SK-N-SH treated with all-trans-retinoic acid at 6 μM for 48 hours (cell line): ENCODE data around the gene MUC20.
"Not testable (repeated sequence)": the region's sequence is repeated elsewhere in the genome, so short reads cannot be mapped to it uniquely, and the experiment has no call there.

Experiments
- ARNTL ChIP-seq: fragments of 450-650 bp; formaldehyde crosslinking; IDR thresholded peaks from 2 replicates; pipeline ENCODE4 v1.5.0; 2020; ENCODE audit warnings: low read depth, mild to moderate bottlenecking, moderate library complexity, borderline replicate concordance
- BACH2 ChIP-seq: fragments of 250-450 bp; sonication (Bioruptor Pico); IDR thresholded peaks from 2 replicates; pipeline ENCODE4 v1.9.0; 2021; ENCODE audit warnings: mild to moderate bottlenecking, borderline replicate concordance
- CREB5 ChIP-seq: fragments of 250-450 bp; sonication (Bioruptor Pico); IDR thresholded peaks from 2 replicates; pipeline ENCODE4 v1.5.1; 2020; ENCODE audit warnings: low read depth, mild to moderate bottlenecking, moderate library complexity
- GLIS3 ChIP-seq: fragments of 250-450 bp; sonication (Bioruptor Pico); IDR thresholded peaks from 2 replicates; pipeline ENCODE4 v1.5.0; 2020; ENCODE audit warnings: mild to moderate bottlenecking, moderate library complexity
- ISL1 ChIP-seq: fragments of 250-450 bp; sonication (Bioruptor Pico); IDR thresholded peaks from 2 replicates; pipeline ENCODE4 v2.1.2; 2022; ENCODE audit warnings: mild to moderate bottlenecking, moderate library complexity
- PPARA ChIP-seq: fragments of 250-450 bp; sonication (Bioruptor Pico); IDR thresholded peaks from 2 replicates; pipeline ENCODE4 v1.5.0; 2020; ENCODE audit warnings: mild to moderate bottlenecking, borderline replicate concordance
- RARB ChIP-seq: fragments of 250-450 bp; sonication (Bioruptor Pico); IDR thresholded peaks from 2 replicates; pipeline ENCODE4 v1.8.0; 2021; ENCODE audit warnings: mild to moderate bottlenecking, moderate library complexity
- TOX ChIP-seq: fragments of 250-450 bp; sonication (Bioruptor Pico); IDR thresholded peaks from 2 replicates; pipeline ENCODE4 v1.8.0; 2021; ENCODE audit warnings: mild to moderate bottlenecking, moderate library complexity, borderline replicate concordance
- ZFP3 ChIP-seq: fragments of 250-450 bp; sonication (Bioruptor Pico); IDR thresholded peaks from 2 replicates; pipeline ENCODE4 v1.5.0; 2020; ENCODE audit warnings: mild to moderate bottlenecking, moderate library complexity
- ZNF565 ChIP-seq: fragments of 450-650 bp; formaldehyde crosslinking; conservative IDR thresholded peaks from 2 replicates; pipeline ENCODE4 v1.5.0; 2020; ENCODE audit warnings: low read depth, mild to moderate bottlenecking, moderate library complexity
- ZNF8 ChIP-seq: fragments of 450-650 bp; formaldehyde crosslinking; IDR thresholded peaks from 2 replicates; pipeline ENCODE4 v1.5.0; 2020; ENCODE audit warnings: mild to moderate bottlenecking, moderate library complexity
- TF ChIP-seq, protein P1 (sequence below): fragments of 250-450 bp; sonication (Bioruptor Pico); IDR thresholded peaks from 2 replicates; pipeline ENCODE4 v1.5.1; 2021; ENCODE audit warnings: mild to moderate bottlenecking, moderate library complexity
- TF ChIP-seq, protein P2 (sequence below): fragments of 250-450 bp; sonication (Bioruptor Pico); IDR thresholded peaks from 2 replicates; pipeline ENCODE4 v1.5.0; 2020; ENCODE audit warnings: mild to moderate bottlenecking, moderate library complexity
- TF ChIP-seq, protein P3 (sequence below): fragments of 250-450 bp; sonication (Bioruptor Pico); IDR thresholded peaks from 2 replicates; pipeline ENCODE4 v1.8.0; 2020; ENCODE audit warnings: mild to moderate bottlenecking, moderate library complexity, borderline replicate concordance

GRCh38 chr3:195712535-195712910, 8.3 kb upstream of the MUC20 start:
- TF ChIP-seq TOX (CRISPR knock-in tag); ZFP3 (CRISPR knock-in tag); GLIS3 (CRISPR knock-in tag); ZNF8 (CRISPR knock-in tag); ISL1; CREB5 (CRISPR knock-in tag); ARNTL (CRISPR knock-in tag); PPARA; BACH2 (CRISPR knock-in tag); ZNF565 (CRISPR knock-in tag); RARB (CRISPR knock-in tag): not testable (repeated sequence)
- TF ChIP-seq, protein P1, sequence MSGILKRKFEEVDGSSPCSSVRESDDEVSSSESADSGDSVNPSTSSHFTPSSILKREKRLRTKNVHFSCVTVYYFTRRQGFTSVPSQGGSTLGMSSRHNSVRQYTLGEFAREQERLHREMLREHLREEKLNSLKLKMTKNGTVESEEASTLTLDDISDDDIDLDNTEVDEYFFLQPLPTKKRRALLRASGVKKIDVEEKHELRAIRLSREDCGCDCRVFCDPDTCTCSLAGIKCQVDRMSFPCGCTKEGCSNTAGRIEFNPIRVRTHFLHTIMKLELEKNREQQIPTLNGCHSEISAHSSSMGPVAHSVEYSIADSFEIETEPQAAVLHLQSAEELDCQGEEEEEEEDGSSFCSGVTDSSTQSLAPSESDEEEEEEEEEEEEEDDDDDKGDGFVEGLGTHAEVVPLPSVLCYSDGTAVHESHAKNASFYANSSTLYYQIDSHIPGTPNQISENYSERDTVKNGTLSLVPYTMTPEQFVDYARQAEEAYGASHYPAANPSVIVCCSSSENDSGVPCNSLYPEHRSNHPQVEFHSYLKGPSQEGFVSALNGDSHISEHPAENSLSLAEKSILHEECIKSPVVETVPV (CRISPR knock-in tag): not testable (repeated sequence)
- TF ChIP-seq, protein P2, sequence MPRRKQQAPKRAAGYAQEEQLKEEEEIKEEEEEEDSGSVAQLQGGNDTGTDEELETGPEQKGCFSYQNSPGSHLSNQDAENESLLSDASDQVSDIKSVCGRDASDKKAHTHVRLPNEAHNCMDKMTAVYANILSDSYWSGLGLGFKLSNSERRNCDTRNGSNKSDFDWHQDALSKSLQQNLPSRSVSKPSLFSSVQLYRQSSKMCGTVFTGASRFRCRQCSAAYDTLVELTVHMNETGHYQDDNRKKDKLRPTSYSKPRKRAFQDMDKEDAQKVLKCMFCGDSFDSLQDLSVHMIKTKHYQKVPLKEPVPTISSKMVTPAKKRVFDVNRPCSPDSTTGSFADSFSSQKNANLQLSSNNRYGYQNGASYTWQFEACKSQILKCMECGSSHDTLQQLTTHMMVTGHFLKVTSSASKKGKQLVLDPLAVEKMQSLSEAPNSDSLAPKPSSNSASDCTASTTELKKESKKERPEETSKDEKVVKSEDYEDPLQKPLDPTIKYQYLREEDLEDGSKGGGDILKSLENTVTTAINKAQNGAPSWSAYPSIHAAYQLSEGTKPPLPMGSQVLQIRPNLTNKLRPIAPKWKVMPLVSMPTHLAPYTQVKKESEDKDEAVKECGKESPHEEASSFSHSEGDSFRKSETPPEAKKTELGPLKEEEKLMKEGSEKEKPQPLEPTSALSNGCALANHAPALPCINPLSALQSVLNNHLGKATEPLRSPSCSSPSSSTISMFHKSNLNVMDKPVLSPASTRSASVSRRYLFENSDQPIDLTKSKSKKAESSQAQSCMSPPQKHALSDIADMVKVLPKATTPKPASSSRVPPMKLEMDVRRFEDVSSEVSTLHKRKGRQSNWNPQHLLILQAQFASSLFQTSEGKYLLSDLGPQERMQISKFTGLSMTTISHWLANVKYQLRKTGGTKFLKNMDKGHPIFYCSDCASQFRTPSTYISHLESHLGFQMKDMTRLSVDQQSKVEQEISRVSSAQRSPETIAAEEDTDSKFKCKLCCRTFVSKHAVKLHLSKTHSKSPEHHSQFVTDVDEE (CRISPR knock-in tag): not testable (repeated sequence)
- TF ChIP-seq, protein P3, sequence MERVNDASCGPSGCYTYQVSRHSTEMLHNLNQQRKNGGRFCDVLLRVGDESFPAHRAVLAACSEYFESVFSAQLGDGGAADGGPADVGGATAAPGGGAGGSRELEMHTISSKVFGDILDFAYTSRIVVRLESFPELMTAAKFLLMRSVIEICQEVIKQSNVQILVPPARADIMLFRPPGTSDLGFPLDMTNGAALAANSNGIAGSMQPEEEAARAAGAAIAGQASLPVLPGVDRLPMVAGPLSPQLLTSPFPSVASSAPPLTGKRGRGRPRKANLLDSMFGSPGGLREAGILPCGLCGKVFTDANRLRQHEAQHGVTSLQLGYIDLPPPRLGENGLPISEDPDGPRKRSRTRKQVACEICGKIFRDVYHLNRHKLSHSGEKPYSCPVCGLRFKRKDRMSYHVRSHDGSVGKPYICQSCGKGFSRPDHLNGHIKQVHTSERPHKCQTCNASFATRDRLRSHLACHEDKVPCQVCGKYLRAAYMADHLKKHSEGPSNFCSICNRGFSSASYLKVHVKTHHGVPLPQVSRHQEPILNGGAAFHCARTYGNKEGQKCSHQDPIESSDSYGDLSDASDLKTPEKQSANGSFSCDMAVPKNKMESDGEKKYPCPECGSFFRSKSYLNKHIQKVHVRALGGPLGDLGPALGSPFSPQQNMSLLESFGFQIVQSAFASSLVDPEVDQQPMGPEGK (CRISPR knock-in tag): not testable (repeated sequence)
